Choroid plexus epithelial cell (primary cell): Measurements from ENCODE around the gene HSPA12A.

Experiments
- DNase-seq: peaks from one replicate; pipeline ENCODE4 v3.0.0-alpha.2; 2010; ENCODE audit warnings: low read depth
- H3K4me3 ChIP-seq: 2 replicates; pipeline ENCODE4 v1.5.1; 2011; ENCODE audit warnings: low read depth, mild to moderate bottlenecking, control low read depth, low read length, moderate library complexity
- CTCF ChIP-seq: conservative IDR thresholded peaks from 2 replicates; pipeline ENCODE4 v1.5.1; 2011; ENCODE audit warnings: low read depth, mild to moderate bottlenecking, control low read depth, inconsistent platforms, low read length, moderate library complexity

HSPA12A gene

DNA sequence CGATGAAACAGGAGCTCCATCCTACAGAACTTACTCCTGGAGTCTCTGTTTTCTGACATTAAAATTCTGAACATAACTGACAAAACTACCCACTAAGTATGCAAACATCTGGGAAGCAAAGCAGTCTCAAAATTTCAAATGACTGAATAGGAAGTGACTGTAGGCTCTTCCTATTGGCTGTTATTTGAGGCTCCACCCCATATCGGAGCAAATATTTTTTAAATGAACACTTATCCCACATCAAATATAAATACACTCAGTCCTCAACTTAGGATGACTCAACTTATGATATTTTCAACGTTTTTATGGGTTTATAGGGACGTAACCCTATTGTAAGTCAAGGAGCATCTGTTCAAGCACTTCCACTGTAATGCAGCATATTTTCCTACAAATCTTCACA lies 8.8 kb downstream of the HSPA12A start:
- no peak for TF ChIP-seq CTCF
- DNase-seq: no peak
- no peak overlapping the region for H3K4me3 ChIP-seq

- no peak for TF ChIP-seq CTCF
These were observed 9.8 kb downstream of the HSPA12A start for GRCh38 chr10:116732573-116732972.

DNA sequence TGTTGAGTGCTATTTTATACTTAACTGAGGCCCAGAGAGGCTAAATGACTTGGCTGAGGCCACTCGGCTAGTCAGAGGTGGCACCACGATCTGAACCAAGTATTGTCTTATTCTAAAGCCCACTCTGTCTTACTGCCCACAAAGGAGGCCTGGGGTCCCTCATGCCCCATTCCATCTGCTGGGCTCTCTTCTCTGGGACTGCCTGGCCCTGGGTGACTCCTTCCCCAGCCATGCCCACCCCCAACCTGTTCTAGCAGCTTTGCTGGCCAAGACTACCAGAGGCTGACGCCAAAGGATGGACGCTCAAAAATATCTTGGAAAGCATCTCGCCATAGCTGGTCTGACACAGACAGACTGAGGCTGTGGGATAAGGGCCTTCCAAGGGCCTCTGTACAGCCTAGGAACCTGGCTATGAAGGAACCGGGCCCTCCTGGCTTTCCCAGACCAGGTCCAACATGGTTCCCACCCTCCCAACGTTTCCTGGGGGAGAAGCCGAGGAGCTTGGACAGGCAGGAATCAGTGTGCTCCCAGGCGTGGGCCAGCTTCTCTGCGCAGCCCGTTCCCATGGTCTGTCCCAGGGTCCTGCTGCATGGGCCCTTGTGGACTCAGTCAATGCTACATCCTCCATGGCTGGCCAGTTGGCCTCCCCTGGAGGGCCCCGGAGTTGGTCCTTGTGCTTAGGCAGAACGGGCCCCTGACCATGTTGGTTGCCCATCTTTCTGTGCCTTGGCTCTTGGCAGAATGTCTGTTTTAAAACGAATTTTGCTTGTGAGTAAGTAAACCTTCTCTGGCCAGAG lies 11.7 kb downstream of the HSPA12A start:
- TF ChIP-seq CTCF: no peak
- no peak for DNase-seq
- H3K4me3 ChIP-seq: no peak overlapping the region

More at GRCh38 chr10:116732573-116732972, 9.8 kb downstream of the HSPA12A start:
- no peak overlapping the region for H3K4me3 ChIP-seq
- no peak for DNase-seq

GRCh38 chr10:116729243-116729642 lies 13.1 kb downstream of the HSPA12A start:
- TF ChIP-seq CTCF: no peak
- no peak for DNase-seq
- no peak overlapping the region for H3K4me3 ChIP-seq

- H3K4me3 ChIP-seq: no peak overlapping the region
- no peak for TF ChIP-seq CTCF
- DNase-seq: no peak
These were observed 13.8 kb downstream of the HSPA12A start for GRCh38 chr10:116728526-116729096.

DNA sequence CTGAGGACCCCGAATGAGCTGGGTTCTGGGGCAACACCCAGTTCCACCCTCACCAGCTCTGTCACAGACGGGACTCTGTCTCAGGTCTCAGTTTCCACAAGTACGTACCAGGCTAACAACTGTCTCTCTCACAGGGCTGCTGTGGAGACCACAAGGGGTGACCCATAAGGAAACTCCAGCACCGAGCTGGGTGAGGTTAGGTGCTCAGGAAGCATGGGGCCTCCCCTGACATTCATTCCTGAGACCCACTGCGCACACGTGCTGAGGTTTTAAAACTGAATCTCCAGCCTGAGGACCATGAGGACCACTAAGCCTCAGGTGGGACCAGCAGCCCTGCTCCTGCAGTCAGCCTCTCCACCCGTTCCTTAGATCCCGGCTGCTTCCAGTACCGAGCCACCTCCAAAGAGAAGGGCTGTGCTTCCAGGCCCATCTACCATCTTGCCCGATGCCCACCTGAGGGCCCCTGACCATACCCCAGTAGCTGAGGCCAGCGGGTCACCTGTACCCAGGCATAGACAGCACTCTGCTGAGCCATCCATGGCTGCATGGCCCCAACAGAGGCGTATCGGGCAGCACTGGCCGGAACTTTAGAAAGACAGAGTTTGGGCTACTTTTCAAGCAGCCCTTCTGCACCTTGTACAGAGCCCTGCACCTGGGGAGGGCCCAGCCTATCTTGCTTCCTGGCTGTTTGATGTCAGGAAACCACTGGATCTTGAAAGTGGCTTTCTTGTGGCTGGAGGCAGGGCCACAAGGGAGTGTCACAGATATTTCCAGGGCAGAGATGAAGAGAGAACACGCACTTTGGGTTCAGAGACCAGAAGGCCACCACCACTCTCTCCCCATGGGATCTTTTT lies 18.7 kb downstream of the HSPA12A start:
- no peak for TF ChIP-seq CTCF
- no peak overlapping the region for H3K4me3 ChIP-seq
- DNase-seq: no peak
